Testis (tissue), 2 donors: Measurements from ENCODE around the gene CXCL10.

Source experiments
- CTCF ChIP-seq, 3 experiments: fragments of 450-650 bp in 2 of 3; fragments of 200-600 bp in 1 of 3; sonication (generic) in 1 of 3; IDR thresholded peaks; one replicate each; pipeline ENCODE4 v1.5.1; 2016 to 2019; ENCODE audit warnings: antibody characterized with exemption in 3 of 3, mild to moderate bottlenecking in 2 of 3, moderate library complexity in 1 of 3
- POLR2A ChIP-seq: fragments of 450-650 bp; IDR thresholded peaks from one replicate; pipeline ENCODE4 v1.6.1; 2017; ENCODE audit warnings: antibody characterized with exemption, mild to moderate bottlenecking, moderate library complexity

GRCh38 chr4:76061982-76062381 is 38.7 kb upstream of the CXCL10 start:
- TF ChIP-seq CTCF (IDR thresholded peaks at IDR 0.05) (no peak), POLR2A (no peak)
